IPS-18c (cell line): ENCODE measurements around the gene OR2AJ1.

Experiments used
- H3K4me3 ChIP-seq: 2 replicates; pipeline ENCODE4 v1.7.0; 2013; ENCODE audit warnings: low read depth, mild to moderate bottlenecking, low read length, moderate library complexity; ENCODE audit not compliant: insufficient read depth
- H3K9me3 ChIP-seq: one replicate; pipeline ENCODE4 v1.6.1; 2013; ENCODE audit warnings: mild to moderate bottlenecking, low read length, moderate library complexity; ENCODE audit not compliant: control insufficient read depth, insufficient read depth

Gene OR2AJ1

GRCh38 chr1:247924868-247925267, at the start of gene OR2AJ1:
OR2AJ1 (plus strand) TSS chr1:247924889; CDS start chr1:247933769, 8,880 bp downstream.
- H3K4me3 ChIP-seq, result no peak within 1 kb of the TSS
- no peaks in the 10 kb centered on the region for H3K9me3 ChIP-seq

GRCh38 chr1:247883346-247883745, 41.3 kb upstream of the OR2AJ1 start:
- Histone ChIP-seq H3K9me3 (no peaks in the 10 kb centered on the region), H3K4me3 (no peak overlapping the region)

- H3K4me3 ChIP-seq, result no peak overlapping the region
- H3K9me3 ChIP-seq, result no peaks in the 10 kb centered on the region
These were observed 39.8 kb upstream of the OR2AJ1 start for GRCh38 chr1:247884797-247885413.

GRCh38 chr1:247895163-247895637, 29.5 kb upstream of the OR2AJ1 start, which contains the start of gene OR2W3:
OR2W3 (plus strand) TSS chr1:247895587; CDS start chr1:247895587, 0 bp downstream.
- Histone ChIP-seq H3K4me3 (no peak within 1 kb of the TSS), H3K9me3 (peaks cover 3% of the 10 kb centered on the region)

GRCh38 chr1:247895976-247896375, 28.7 kb upstream of the OR2AJ1 start:
- Histone ChIP-seq H3K4me3 (no peak overlapping the region), H3K9me3 (peaks cover 3% of the 10 kb centered on the region)

GRCh38 chr1:247904122-247904521, 20.6 kb upstream of the OR2AJ1 start:
- peaks cover 2% of the 10 kb centered on the region for H3K9me3 ChIP-seq
- no peak overlapping the region for H3K4me3 ChIP-seq

- H3K4me3 ChIP-seq, result no peak overlapping the region
- peaks cover 2% of the 10 kb centered on the region for H3K9me3 ChIP-seq
These were observed 19.5 kb upstream of the OR2AJ1 start for GRCh38 chr1:247905181-247905580.

GRCh38 chr1:247905910-247906503, 18.7 kb upstream of the OR2AJ1 start:
- H3K4me3 ChIP-seq, result no peak overlapping the region
- H3K9me3 ChIP-seq, result peaks cover 2% of the 10 kb centered on the region

GRCh38 chr1:247906504-247907047, 18.1 kb upstream of the OR2AJ1 start:
- peaks cover 2% of the 10 kb centered on the region for H3K9me3 ChIP-seq
- H3K4me3 ChIP-seq, result no peak overlapping the region

GRCh38 chr1:247908766-247909165, 15.9 kb upstream of the OR2AJ1 start:
- Histone ChIP-seq H3K9me3 (peaks cover 4% of the 10 kb centered on the region), H3K4me3 (no peak overlapping the region)

- Histone ChIP-seq H3K9me3 (peaks cover 2% of the 10 kb centered on the region), H3K4me3 (no peak overlapping the region)
These were observed 10.9 kb upstream of the OR2AJ1 start for GRCh38 chr1:247913786-247914185.

- Histone ChIP-seq H3K9me3 (peaks cover 2% of the 10 kb centered on the region), H3K4me3 (no peak overlapping the region)
These were observed 9.6 kb upstream of the OR2AJ1 start for GRCh38 chr1:247914941-247915662.

GRCh38 chr1:247919952-247920351, 4.7 kb upstream of the OR2AJ1 start, which contains the start of gene OR2T8:
OR2T8 (plus strand) TSS chr1:247920252; CDS start chr1:247921018, 766 bp downstream.
- Histone ChIP-seq H3K4me3 (no peak within 1 kb of the TSS), H3K9me3 (no peaks in the 10 kb centered on the region)

GRCh38 chr1:247923941-247924340, 748 bp upstream of the OR2AJ1 start:
- no peak overlapping the region for H3K4me3 ChIP-seq
- no peaks in the 10 kb centered on the region for H3K9me3 ChIP-seq

GRCh38 chr1:247933989-247934388, 9.3 kb downstream of the OR2AJ1 start:
- no peak overlapping the region for H3K4me3 ChIP-seq
- no peaks in the 10 kb centered on the region for H3K9me3 ChIP-seq

GRCh38 chr1:247935781-247936180, 11.1 kb downstream of the OR2AJ1 start:
- Histone ChIP-seq H3K9me3 (no peaks in the 10 kb centered on the region), H3K4me3 (no peak overlapping the region)

GRCh38 chr1:247936415-247936814, 11.7 kb downstream of the OR2AJ1 start:
- Histone ChIP-seq H3K9me3 (no peaks in the 10 kb centered on the region), H3K4me3 (no peak overlapping the region)
